ENCODE results near the gene INTS1.

GRCh38 chr7:1463676-1464223 is 40.4 kb downstream of the INTS1 start:
- no peak for TF ChIP-seq POLR2A (IDR thresholded peaks at IDR 0.05; ENCODE audit: low read depth, low read length)
- no peak for TF ChIP-seq POLR2AphosphoS5 (IDR thresholded peaks at IDR 0.05; ENCODE audit: low read depth, low read length)
- TF ChIP-seq TAF1 (IDR thresholded peaks at IDR 0.05; ENCODE audit: low read depth, low read length), result no peak
